Activated effector memory CD4-positive, alpha-beta T cell treated with Interleukin-2 at 50 U/mL for 16 hours (primary cell): ENCODE data around the gene KRT6A.
"Not testable (repeated sequence)": the region's sequence is repeated elsewhere in the genome, so short reads cannot be mapped to it uniquely, and the experiment has no call there.

Experiments used
- DNase-seq: peaks from one replicate; pipeline ENCODE4 v3.0.0-alpha.2; 2020

KRT6A gene

GRCh38 chr12:52524241-52524897 is 31.3 kb upstream of the KRT6A start:
- no peak for DNase-seq

DNA sequence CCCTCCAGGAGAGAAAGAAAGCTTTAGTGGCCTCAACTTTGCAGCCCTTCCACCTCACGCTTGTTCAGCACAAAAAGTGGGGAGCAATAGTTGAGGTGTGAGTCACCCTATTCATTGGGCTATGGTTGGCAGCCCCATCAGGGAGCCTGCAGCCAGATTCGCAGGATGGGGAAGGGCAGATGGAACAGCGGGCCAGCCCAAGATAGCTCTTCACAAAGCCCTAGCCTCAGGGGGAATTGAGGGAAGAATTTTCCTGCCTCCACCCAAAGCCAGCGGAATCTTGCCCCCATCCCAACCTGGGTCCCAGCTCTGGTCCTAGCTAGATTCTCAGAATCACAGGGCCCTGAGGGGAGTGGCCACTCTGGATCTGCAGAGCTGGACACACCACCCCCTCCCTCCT is 30.8 kb upstream of the KRT6A start:
- DNase-seq, result no peak

DNA sequence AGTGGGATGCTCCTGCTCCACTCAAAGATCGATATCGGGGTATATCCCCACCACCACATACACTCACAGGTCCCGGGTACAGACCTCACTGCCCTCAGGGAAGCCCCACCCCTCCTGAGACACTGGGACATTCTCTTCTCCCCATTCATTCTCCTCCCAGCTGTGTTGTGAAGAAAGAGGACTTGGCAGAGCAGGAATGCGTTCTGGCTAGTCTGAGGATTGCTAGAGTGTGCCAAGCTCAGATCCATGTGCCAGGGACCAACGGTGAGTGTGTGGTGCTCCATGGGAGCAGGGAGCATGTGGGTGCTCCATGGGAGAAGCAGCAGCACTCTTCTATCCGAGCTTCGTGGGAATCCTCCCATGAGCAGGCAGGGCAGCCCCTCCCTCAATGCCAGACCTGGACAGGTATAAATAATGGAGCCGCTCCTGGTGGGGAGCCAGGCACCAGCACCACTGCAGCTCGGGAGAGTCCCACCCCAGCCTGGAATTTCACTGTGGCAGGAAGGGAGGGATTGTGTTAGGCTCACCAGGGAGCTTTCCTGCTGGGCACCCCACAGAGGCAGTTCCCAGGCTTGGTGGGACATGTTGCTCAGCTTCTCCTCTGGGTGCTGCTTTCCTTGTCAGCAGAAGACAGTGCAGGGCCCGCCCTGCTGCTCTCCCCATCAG is 29.4 kb upstream of the KRT6A start:
- no peak for DNase-seq

DNA sequence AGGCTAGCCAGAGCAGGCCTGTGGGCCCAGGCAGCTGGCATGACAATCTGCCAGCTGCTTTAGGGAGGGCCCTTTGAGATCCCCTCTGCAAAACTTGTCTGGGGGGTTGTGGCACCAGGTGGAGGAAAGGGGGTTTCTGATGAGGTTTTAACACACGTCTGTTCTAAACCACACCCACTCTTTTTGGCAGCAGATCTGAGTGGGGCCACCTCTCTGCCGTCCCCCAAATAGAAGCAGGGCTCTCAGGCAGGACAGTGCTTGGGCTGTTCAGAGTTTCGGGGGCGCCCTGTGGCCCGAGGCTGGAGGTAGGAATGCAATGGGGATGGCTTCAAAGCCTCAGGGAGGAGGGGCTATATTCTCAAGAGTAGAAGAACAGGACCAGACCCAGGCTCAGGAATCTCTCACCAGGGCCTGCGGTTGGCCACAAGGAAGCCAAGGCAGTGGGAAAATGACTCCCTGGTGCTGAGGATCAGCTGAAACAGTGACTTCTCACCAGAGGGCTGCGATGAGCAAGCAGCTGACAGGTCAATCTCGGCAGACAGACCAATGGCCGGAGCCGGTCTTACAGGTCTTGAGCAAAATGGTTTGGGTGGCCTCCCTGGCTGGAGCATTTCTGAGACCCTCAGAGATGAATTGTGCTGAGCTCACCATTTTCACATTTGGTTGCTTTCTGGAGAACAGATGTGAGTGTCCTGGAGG is 28.7 kb upstream of the KRT6A start:
- DNase-seq, result no peak

DNA sequence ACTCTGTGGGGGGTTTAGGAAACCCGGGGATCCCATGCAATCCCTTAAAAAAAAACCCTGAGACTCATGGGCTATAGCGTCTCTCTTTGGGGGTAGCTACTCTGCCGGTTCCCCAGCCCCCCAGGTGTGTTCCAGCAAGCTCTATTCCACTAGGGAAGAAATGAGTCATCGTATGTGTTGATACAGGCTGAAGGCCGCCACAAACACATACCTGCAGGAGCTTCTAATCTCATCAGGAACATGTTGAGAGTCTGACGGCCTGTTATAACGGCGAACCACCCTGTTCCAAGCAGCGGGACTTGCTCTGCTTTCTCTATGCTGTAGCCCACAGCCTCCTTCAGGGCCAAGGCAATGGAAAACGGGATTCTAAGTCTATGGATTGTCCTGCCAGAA is 28.1 kb upstream of the KRT6A start:
- no peak for DNase-seq

GRCh38 chr12:52519826-52520662 is 27.0 kb upstream of the KRT6A start, which contains the start of gene KRT5:
TSS of gene KRT5 (minus strand) at chr12:52520394. CDS start at chr12:52520296, 98 bp downstream.
- no peak for DNase-seq

DNA sequence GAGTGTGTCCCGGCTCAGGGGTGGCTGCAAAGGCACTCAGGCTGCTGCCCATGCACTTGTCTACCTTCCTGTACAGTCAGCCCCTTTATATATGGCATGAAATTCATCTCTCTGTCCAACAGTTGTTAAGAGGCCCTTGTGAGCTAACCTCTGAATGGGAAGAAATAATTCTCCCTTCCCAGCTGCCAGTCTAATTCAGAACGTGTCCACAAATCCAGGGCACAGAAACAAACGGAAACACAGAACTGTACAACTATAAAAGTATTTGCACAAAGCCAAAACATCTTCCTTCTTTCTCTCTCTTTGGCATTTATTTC is 26.3 kb upstream of the KRT6A start:
- DNase-seq, result no peak

- DNase-seq, result no peak
Measured at GRCh38 chr12:52518574-52519386, 25.7 kb upstream of the KRT6A start.

DNA sequence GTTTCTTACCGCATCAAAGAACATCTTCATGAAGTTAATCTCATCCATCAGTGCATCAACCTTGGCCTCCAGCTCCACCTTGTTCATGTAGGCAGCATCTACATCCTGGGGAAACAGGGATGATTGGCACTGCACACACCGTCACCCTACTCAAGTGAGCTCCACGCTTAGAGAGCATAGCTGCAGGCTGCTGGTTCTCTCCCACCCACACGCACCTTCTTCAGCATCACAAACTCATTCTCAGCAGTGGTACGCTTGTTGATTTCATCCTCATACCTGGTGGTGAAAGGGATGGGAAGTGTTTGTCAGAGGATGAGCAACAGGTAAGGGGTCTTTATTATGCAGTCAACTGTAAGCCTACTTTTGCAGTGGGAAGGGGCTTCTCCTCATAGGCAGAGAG is 24.8 kb upstream of the KRT6A start:
- no peak for DNase-seq

DNA sequence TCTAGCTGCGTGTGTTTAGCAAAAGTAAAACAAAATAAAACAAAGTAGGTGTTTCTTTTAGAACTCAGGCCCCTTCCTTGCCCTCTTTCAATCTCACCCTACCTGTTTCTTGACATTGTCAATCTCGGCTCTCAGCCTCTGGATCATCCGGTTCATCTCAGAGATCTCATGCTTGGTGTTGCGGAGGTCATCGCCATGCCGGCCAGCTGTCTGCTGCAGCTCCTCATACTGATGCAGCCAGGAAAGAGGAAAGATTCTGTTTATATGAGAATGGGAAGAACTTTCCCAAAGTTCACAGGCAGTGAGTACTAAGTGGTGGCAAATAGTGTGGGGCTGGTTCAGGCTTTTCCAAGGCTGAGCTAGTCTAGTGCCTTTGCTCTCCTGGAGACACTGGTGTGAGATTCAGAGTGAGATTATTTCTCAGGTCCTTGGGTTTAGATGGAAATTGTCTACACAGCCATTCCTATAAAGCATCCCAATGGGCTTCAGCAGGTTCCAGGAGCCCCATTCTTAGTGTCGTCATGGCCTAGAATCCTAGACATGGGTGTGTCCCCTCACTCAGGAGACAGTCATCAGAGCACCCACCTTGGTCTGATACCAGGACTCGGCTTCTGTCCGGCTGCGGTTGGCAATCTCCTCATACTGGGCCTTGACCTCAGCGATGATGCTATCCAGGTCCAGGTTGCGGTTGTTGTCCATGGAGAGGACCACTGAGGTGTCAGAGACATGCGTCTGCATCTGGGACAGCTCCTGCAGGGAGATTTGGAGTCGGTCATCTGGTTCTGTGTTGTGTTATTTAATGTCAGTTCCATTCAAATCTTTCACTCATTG is 24.2 kb upstream of the KRT6A start:
- DNase-seq, result no peak

DNA sequence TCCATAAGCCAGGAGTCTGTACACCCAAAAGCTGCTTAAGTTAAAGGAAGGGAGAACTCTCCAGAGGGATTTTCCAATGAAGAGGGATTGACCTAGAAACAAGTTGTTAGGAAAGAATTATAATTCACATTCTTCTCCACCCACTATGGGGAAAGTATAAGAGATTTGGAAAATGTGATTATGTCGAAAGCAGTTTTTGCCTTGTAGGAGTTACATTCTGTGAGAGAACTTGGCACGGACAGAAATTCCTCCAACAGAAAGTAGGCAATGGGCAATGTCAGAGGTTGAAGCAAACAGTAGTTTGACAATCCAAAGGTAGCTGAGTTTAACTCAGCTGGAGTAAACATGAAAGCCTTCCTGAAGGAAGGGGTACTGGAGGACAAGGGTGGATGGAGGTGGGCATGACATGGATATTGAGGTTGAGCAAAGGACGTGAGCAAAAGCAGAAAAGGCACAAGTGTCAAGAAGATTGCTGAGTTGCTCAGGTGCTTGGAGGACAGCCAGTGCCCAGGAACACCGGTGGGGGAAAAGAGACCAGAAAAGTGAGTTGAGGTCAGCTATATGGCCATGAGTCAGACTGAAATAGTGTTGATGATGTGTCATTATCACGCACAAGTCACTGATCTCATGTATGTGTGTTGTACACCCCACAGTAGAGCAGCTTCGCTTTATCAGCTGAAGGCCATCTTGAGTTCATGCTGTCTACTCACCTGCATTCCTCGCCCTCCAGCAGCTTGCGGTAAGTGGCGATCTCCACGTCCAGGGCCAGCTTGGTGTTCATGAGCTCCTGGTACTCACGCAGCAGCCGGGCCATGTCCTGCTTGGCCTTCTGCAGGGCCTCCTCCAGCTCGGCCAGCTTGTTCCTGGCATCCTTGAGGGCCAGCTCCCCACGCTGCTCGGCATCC is 23.1 kb upstream of the KRT6A start:
- no peak for DNase-seq

GRCh38 chr12:52515319-52515646 is 22.2 kb upstream of the KRT6A start:
- no peak for DNase-seq

GRCh38 chr12:52514471-52515318 is 21.6 kb upstream of the KRT6A start:
- DNase-seq, result no peak

- no peak for DNase-seq
Measured at GRCh38 chr12:52513736-52514135, 20.7 kb upstream of the KRT6A start.

- DNase-seq, result no peak
Measured at GRCh38 chr12:52508211-52508610, 15.2 kb upstream of the KRT6A start.

- no peak for DNase-seq
Measured at GRCh38 chr12:52506858-52507715, 14.0 kb upstream of the KRT6A start.

DNA sequence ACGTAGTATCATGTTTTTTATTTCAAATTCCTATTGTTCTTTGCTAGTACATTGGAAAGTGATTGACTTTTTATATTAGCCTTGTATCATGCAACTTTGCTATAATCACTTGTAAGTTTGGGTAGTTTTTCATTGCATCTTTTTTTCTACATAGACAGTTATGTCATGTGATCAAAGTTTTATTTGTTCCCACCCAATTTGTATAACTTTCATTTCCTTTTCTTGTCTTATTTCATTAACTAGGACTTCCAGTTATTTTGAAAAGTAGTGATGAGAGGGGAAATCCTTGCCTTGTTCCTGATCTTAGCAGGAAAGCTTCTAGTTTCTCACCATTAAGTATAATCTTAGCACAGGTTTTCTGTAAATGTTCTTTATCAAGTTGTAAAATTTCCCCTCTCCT is 9.8 kb upstream of the KRT6A start:
- no peak for DNase-seq

DNA sequence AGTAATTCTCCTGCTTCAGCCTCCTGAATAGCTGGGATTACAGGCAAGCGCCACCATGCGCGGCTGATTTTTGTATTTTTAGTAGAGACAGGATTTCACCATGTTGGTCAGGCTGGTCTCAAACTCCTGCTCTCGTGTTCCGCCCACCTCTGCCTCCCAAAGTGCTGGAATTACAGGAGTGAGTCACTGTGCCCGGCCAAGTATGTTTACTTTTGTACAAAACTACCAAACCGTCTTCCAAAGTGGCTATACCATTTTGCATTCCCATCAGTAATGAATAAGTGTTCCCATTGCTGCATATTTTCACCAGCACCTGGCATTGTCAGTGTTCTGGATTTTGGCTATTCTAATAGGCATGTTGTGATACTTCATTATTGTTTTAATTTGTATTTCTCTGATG is 8.4 kb upstream of the KRT6A start:
- no peak for DNase-seq

DNA sequence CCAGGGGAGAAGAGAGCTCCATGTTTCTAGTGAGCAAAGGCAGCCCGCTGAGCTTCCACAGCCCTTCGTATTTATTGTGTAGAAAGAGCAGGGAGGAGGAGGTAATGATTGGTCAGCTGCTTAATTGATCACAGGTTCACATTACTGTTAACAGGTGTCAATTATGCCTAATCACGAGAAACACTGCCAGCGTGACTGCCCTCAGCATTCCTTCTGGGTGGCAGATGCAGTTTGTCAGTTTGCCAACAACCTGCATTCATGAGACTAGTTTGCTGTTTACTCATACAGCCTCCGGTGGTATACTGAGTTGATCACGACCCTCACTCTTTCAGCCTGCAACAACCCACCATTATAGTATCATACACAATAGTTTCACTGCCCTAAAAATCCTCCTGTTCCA is 7.5 kb upstream of the KRT6A start:
- not testable (repeated sequence) for DNase-seq
